Erythroblast (primary cell): ENCODE measurements around the gene PROM2.

Experiments
- GATA1 ChIP-seq: IDR thresholded peaks from 2 replicates; pipeline ENCODE4 v1.6.1; 2011; ENCODE audit warnings: low read depth, mild to moderate bottlenecking, control low read depth, low read length, moderate library complexity
- POLR2A ChIP-seq: IDR thresholded peaks from 2 replicates; pipeline ENCODE4 v1.6.1; 2011; ENCODE audit warnings: mild to moderate bottlenecking, low read length

- TF ChIP-seq POLR2A (no peak), GATA1 (no peak)
Measured at GRCh38 chr2:95329401-95329800, 55.2 kb downstream of the PROM2 start.
